Measurements from ENCODE around the gene HLA-DQB1.

The HLA-DQB1 gene

GRCh38 chr6:32638532-32639219, 27.8 kb downstream of the HLA-DQB1 start:
- no peak for TF ChIP-seq CTCF (IDR thresholded peaks at IDR 0.05)

GRCh38 chr6:32637883-32638282, 28.6 kb downstream of the HLA-DQB1 start:
- TF ChIP-seq CTCF (IDR thresholded peaks at IDR 0.05) = no peak

- TF ChIP-seq CTCF (IDR thresholded peaks at IDR 0.05) = no peak
These were observed 29.1 kb downstream of the HLA-DQB1 start, which contains the start of gene HLA-DQA1 for GRCh38 chr6:32637219-32637880. HLA-DQA1 (plus strand) TSS chr6:32637406; CDS start chr6:32637459, 53 bp downstream.

- no peak for TF ChIP-seq CTCF (IDR thresholded peaks at IDR 0.05)
These were observed 30.8 kb downstream of the HLA-DQB1 start for GRCh38 chr6:32635526-32636123.

- TF ChIP-seq CTCF (IDR thresholded peaks at IDR 0.05) = no peak
These were observed 38.6 kb downstream of the HLA-DQB1 start for GRCh38 chr6:32627831-32628230.

- TF ChIP-seq CTCF (IDR thresholded peaks at IDR 0.05) = no peak
These were observed 39.2 kb downstream of the HLA-DQB1 start for GRCh38 chr6:32627249-32627648.

GRCh38 chr6:32625137-32625536, 41.3 kb downstream of the HLA-DQB1 start:
- no peak for TF ChIP-seq CTCF (IDR thresholded peaks at IDR 0.05)

All from LNCAP (cell line).